Measurements from ENCODE around the gene RBM20.

The RBM20 gene

DNA sequence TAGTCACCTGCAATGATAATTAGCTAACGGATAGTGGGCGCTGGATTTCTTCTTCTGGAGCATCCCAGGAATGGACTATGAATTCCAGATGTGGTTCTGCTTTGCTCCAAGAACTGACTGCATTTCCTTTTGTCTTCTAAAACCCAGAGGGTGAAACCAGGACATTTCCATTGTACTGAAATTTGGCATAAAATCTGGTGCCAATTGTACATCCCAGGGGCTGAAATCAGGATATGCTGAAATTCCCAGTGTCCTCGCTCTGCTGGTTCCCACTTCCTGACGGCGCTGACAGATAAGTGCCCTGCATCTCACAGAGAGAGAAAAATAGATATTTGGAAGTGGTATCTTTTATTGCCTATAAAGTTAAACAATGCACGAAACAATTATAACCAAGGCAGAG lies 31.9 kb downstream of the RBM20 start:
- in situ Hi-C loops (cut with MboI; ENCODE audit: low pct_unique_long_range_greater_than_20kb, low sequenced_read_pairs, unreplicated experiment): no loop called here
- no peak for DNase-seq (ENCODE audit: low spot score)
- TF ChIP-seq, protein P1, sequence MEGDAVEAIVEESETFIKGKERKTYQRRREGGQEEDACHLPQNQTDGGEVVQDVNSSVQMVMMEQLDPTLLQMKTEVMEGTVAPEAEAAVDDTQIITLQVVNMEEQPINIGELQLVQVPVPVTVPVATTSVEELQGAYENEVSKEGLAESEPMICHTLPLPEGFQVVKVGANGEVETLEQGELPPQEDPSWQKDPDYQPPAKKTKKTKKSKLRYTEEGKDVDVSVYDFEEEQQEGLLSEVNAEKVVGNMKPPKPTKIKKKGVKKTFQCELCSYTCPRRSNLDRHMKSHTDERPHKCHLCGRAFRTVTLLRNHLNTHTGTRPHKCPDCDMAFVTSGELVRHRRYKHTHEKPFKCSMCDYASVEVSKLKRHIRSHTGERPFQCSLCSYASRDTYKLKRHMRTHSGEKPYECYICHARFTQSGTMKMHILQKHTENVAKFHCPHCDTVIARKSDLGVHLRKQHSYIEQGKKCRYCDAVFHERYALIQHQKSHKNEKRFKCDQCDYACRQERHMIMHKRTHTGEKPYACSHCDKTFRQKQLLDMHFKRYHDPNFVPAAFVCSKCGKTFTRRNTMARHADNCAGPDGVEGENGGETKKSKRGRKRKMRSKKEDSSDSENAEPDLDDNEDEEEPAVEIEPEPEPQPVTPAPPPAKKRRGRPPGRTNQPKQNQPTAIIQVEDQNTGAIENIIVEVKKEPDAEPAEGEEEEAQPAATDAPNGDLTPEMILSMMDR (IDR thresholded peaks at IDR 0.05; ENCODE audit: extremely low read depth, insufficient read depth, missing control alignments): no peak

DNA sequence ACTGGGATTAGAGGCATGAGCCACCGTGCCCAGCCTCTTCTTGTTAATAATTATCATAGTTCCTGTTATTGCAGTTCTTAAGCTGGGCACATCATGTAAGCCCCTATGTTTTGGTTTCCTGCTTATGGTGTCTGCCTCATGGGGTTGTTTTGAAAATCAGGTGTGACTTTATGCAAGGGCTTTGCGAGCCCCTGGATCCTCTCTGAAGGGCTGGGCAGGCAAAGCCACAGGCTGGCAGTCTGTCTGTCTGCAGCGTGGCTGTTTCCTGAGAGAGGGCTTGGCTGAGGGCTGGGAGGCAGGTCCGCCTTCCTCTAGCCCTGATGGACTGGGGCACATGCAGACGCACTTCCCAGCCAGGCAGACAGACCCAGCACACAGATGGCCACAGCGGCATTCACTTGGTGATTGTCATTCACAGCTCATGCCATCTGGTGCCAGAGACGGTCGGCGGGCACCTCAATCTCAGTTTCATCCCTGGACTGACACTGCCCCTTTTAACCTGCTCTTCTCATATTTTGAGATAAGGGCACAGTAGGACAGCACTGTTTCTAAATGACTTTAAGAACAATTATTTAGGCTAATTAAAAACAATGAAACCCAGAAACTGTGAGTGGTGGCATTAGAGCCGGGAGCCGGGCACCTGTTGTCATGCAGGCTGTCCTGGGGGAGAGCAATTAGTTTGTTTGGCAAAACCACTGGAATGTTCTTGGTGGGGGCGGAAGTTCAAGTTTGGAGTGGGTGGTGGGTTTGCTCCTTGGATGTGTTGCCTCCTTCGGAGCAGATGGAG lies 35.5 kb downstream of the RBM20 start:
- in situ Hi-C loops (cut with MboI; ENCODE audit: low pct_unique_long_range_greater_than_20kb, low sequenced_read_pairs, unreplicated experiment): no loop called here
- no peak for DNase-seq (ENCODE audit: low spot score)
- TF ChIP-seq, protein P1 (IDR thresholded peaks at IDR 0.05; ENCODE audit: extremely low read depth, insufficient read depth, missing control alignments): no peak

DNA sequence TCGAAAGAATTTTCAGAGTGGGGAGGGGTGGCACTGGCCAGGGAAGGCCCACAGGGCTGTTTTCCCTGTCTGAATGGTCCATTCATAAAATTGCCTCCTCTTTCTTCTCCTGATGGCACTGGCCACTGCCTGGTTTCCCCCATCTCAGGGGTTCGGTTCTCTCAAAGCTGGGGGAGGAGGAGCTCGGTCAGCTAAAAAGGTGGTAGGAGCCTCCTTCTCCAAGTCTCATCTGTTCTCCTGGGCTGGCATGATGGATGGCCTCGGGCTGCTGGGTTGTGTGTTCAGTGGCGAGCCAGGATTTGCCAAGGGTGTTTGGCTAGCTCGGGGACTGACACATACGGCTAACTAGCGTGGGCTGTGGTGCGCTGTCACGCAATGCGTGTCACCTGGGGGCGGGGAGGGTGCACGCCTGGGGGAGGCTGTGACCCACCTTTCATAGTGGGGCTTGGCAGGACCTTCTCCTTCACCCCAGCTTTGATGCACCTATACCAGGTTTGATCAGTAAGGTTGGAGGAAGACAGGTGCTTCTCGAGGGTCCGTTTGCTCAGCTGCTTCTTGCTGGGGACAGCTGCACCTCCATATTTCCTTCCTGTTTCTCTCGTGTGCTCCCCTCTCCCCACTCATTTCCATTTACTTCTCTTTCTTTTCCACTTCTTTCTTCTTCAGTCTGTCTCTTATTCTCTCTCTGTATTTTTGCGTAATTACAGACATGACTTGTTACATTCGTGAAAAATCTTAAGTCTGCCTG lies 36.3 kb downstream of the RBM20 start:
- DNase-seq (ENCODE audit: low spot score): no peak
- in situ Hi-C loops (cut with MboI; ENCODE audit: low pct_unique_long_range_greater_than_20kb, low sequenced_read_pairs, unreplicated experiment): no loop called here
- TF ChIP-seq, protein P1 (IDR thresholded peaks at IDR 0.05; ENCODE audit: extremely low read depth, insufficient read depth, missing control alignments): no peak

DNA sequence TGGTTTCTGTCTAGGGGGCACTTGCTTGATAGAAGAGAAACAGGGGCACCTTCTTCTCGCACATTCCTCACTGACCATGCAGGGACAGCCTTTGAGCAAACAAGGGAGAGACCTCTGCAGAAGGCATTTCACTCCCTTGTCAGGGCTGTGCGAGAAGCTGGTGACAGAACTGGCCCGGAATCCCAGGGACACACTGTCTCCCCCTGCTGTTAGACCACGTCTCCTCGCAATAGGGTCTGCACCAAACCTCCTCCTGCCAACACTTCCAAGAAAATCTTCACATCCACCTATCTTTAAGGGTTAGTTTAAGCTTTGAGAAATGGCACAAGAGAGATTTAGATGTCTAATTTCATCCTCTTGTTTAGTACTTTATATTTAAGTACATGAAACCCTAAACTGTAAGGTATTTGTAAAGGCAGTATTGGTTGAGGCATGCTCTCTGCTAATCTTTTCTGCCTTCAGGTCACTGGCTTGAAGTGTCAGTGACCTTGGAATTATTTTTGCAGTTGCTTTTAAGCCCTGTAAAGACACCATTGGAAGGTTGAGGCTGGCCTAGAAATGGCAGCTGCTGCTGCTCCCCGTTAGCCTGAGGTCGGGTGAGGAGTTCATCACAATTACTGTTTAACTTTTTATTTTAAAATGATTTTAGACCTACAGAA lies 37.0 kb downstream of the RBM20 start:
- TF ChIP-seq, protein P1 (IDR thresholded peaks at IDR 0.05; ENCODE audit: extremely low read depth, insufficient read depth, missing control alignments): peak; percentile 54
- in situ Hi-C loops (cut with MboI; ENCODE audit: low pct_unique_long_range_greater_than_20kb, low sequenced_read_pairs, unreplicated experiment): no loop called here
- peak; percentile 60 for DNase-seq (ENCODE audit: low spot score)

DNA sequence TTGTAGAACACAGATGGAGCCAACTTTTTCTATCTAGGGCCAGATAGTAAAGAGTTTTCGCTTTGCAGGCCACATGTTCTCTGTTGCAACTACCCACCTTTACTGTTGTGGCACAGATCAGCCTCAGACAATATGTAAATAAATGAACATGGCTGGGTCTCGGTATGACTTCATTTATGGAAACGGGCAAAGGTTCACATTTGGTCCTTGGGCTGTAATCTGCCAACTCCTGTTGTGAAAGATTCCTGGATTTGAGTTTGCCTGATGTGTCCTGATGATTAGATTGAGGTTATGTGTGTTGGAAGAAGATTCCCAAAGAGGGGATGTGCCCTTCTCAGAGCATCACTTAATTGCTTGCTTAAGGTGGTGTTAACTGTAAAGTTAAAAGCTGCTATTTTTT lies 38.2 kb downstream of the RBM20 start:
- DNase-seq (ENCODE audit: low spot score): no peak
- TF ChIP-seq, protein P1 (IDR thresholded peaks at IDR 0.05; ENCODE audit: extremely low read depth, insufficient read depth, missing control alignments): no peak
- in situ Hi-C loops (cut with MboI; ENCODE audit: low pct_unique_long_range_greater_than_20kb, low sequenced_read_pairs, unreplicated experiment): no loop called here

DNA sequence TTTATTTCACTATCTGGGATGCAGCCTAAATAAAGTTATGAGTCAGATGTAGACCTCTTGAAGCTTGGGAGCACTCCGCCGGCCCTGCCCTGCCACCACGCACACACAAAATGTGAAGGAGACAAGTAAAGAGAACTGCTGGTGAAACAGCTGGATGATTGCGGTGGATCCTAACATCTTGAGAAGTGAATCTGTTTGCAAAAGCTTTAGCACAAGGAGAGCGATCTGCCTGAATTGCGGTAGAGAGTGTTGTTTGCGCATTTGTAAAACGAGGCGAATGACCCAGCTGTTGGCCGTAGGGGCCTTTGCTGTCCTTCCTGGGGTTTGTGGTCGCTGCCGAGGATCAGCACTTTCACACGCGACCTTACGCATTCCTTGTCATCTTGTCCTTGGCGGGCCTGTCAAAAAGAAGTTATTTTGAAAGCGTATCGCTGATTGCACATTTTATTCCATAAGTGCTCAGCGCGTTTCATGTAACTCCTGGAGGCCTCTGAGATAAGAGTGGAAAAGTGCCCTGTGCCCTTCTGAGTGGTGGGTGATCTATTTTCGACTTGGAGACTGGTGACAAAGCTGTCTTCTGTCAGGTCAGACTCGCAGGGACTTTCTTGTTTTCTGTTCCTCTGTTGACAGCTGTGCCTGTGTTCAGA lies 40.8 kb downstream of the RBM20 start:
- no peak for DNase-seq (ENCODE audit: low spot score)
- in situ Hi-C loops (cut with MboI; ENCODE audit: low pct_unique_long_range_greater_than_20kb, low sequenced_read_pairs, unreplicated experiment): no loop called here
- TF ChIP-seq, protein P1 (IDR thresholded peaks at IDR 0.05; ENCODE audit: extremely low read depth, insufficient read depth, missing control alignments): no peak
